ENCODE data around the gene PRDX4. TPM values are rescaled to one million over a fixed set of nuclear protein-coding genes. Genes with fewer than 3 reads are reported as not detected.
A peak's percentile ranks its signal among the peaks of the same experiment; 100 is the strongest.
"Not testable (repeated sequence)": the region's sequence is repeated elsewhere in the genome, so short reads cannot be mapped to it uniquely, and the experiment has no call there.

PRDX4 gene
- polyA plus RNA-seq, 2 donors, result 18.7 to 70.4 TPM

DNA sequence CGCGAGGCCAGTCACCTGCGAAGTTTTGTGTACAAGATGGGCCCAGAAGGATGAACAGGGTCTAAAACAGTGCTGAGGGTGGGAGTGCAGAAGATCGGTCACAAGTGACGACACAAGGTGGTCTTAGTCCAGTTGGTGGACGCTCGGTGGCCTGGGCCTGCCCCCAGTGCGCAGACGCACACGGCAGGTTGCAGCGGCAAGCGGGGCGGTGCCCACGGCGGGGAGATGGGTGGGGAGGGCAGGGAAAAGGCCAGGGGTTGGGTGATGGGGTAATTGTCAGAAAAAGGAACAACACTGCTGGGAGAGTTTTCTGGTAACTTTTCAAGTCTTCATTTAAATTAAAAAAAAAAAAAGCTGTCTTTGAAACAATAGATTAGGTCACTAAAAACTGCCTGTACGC lies 1.0 kb upstream of the PRDX4 start:
- H3K36me3 ChIP-seq (ENCODE audit: control insufficient read depth in 2 of 2, insufficient read depth in 2 of 2, low read length in 1 of 2), result no peaks in the 10 kb centered on the region
- no peak overlapping the region for H3K27ac ChIP-seq (ENCODE audit: low read depth in 2 of 2, low read length in 1 of 2)
- H3K9me3 ChIP-seq (ENCODE audit: control insufficient read depth in 2 of 2, insufficient read depth in 1 of 2, low read depth in 1 of 2, low read length in 1 of 2), result peaks cover 0 to 3% of the 10 kb centered on the region in 2 donors
- H3K4me1 ChIP-seq (ENCODE audit: control insufficient read depth in 2 of 2, insufficient read depth in 2 of 2, low read length in 1 of 2), result no peaks in the 10 kb centered on the region
- whole genome bisulfite sequencing, 2 donors, result 91 to 94% methylated on average over 16 of the region's 16 CpGs
- H3K27me3 ChIP-seq (ENCODE audit: control insufficient read depth in 1 of 2, insufficient read depth in 2 of 2, low read length in 2 of 2), result peaks cover 0 to 2% of the 10 kb centered on the region in 2 donors
- no peak overlapping the region for H3K4me3 ChIP-seq (ENCODE audit: low read depth in 1 of 2, low read length in 2 of 2)

- H3K9me3 ChIP-seq (ENCODE audit: control insufficient read depth in 2 of 2, insufficient read depth in 1 of 2, low read depth in 1 of 2, low read length in 1 of 2), result peaks cover 0 to 3% of the 10 kb centered on the region in 2 donors
- no peaks in the 10 kb centered on the region for H3K4me1 ChIP-seq (ENCODE audit: control insufficient read depth in 2 of 2, insufficient read depth in 2 of 2, low read length in 1 of 2)
- no peaks in the 10 kb centered on the region for H3K36me3 ChIP-seq (ENCODE audit: control insufficient read depth in 2 of 2, insufficient read depth in 2 of 2, low read length in 1 of 2)
- H3K4me3 ChIP-seq (ENCODE audit: low read depth in 1 of 2, low read length in 2 of 2), result peak overlapping the region in 1 of 2 donors; percentile 51
- H3K27ac ChIP-seq (ENCODE audit: low read depth in 2 of 2, low read length in 1 of 2), result no peak overlapping the region
- 2 to 27% methylated on average over 3 of the region's 3 CpGs for WGBS, 2 donors
- no peaks in the 10 kb centered on the region for H3K27me3 ChIP-seq (ENCODE audit: control insufficient read depth in 1 of 2, insufficient read depth in 2 of 2, low read length in 2 of 2)
Measured at GRCh38 chrX:23668335-23668734, 1.0 kb downstream of the PRDX4 start.

DNA sequence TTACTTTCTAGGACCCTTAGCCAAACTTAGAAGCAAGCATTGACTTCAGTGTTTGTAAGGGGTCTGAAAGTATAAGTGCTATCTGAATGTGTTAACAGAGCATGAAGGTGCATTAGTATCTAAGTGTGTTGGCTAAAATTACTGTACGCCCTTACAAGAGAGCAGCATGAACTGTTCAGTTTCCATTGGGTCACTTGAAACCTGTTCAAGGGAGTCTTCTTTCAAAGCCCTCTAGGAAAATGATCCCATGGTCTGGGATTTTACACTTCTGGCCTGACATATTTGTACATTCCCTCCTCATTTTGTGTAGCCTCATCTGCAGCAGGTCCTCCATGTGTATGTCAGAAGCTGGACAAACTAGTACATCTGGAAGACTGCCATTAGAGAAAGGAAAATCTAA lies 3.2 kb downstream of the PRDX4 start:
- Histone ChIP-seq H3K27me3 (ENCODE audit: control insufficient read depth in 1 of 2, insufficient read depth in 2 of 2, low read length in 2 of 2) (no peaks in the 10 kb centered on the region), H3K9me3 (ENCODE audit: control insufficient read depth in 2 of 2, insufficient read depth in 1 of 2, low read depth in 1 of 2, low read length in 1 of 2) (peaks cover 0 to 3% of the 10 kb centered on the region in 2 donors), H3K4me3 (ENCODE audit: low read depth in 1 of 2, low read length in 2 of 2) (no peak overlapping the region), H3K36me3 (ENCODE audit: control insufficient read depth in 2 of 2, insufficient read depth in 2 of 2, low read length in 1 of 2) (no peaks in the 10 kb centered on the region), H3K27ac (ENCODE audit: low read depth in 2 of 2, low read length in 1 of 2) (no peak overlapping the region), H3K4me1 (ENCODE audit: control insufficient read depth in 2 of 2, insufficient read depth in 2 of 2, low read length in 1 of 2) (no peaks in the 10 kb centered on the region)
- WGBS, 2 donors, result 96 to 97% methylated on average over 1 of the region's 1 CpG

DNA sequence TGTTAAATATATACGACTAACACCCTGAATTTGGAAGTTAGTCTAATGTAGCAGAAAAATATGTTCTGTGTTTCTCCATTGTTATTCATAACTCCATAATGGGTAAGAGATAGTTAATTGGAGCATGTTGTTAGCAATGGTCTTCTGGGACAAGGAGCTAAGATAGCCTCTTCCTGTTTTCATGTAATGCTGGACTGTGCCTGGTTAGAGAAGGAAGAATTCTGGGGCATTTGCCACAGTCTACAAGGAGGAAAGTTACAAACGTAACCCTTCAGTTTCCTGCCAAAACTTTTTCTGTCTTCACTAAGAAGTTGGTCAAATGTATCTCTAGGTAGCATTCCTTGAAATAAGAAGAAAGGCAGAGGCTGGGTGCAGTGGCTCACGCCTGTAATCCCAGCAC lies 5.8 kb downstream of the PRDX4 start:
- no peaks in the 10 kb centered on the region for H3K9me3 ChIP-seq (ENCODE audit: control insufficient read depth in 2 of 2, insufficient read depth in 1 of 2, low read depth in 1 of 2, low read length in 1 of 2)
- H3K27ac ChIP-seq (ENCODE audit: low read depth in 2 of 2, low read length in 1 of 2), result no peak overlapping the region
- no peak overlapping the region for H3K4me3 ChIP-seq (ENCODE audit: low read depth in 1 of 2, low read length in 2 of 2)
- no peaks in the 10 kb centered on the region for H3K36me3 ChIP-seq (ENCODE audit: control insufficient read depth in 2 of 2, insufficient read depth in 2 of 2, low read length in 1 of 2)
- no peaks in the 10 kb centered on the region for H3K27me3 ChIP-seq (ENCODE audit: control insufficient read depth in 1 of 2, insufficient read depth in 2 of 2, low read length in 2 of 2)
- no peaks in the 10 kb centered on the region for H3K4me1 ChIP-seq (ENCODE audit: control insufficient read depth in 2 of 2, insufficient read depth in 2 of 2, low read length in 1 of 2)
- 74 to 87% methylated on average over 3 of the region's 3 CpGs for WGBS, 2 donors

DNA sequence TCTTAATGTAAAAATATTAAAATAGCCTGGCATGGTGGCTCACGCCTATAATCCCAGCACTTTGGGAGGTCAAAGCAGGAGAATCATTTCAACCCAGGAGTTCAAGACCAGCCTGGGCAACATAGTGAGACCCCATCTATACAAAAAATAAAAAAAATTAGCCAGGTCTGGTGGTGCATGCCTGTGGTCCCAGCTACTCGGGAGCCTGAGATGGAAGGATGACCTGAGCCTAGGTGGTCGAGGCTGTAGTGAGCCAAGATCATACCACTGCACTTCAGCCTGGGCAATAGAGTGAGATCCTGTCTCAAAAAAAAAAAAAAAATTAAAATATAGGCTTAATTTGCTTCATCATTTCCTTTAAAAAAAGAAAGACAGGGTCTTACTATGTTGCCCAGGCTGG lies 9.2 kb downstream of the PRDX4 start:
- 82 to 97% methylated on average over 3 of the region's 3 CpGs for WGBS, 2 donors
- H3K36me3 ChIP-seq (ENCODE audit: control insufficient read depth in 2 of 2, insufficient read depth in 2 of 2, low read length in 1 of 2); H3K27ac ChIP-seq (ENCODE audit: low read depth in 2 of 2, low read length in 1 of 2): not testable (repeated sequence)

DNA sequence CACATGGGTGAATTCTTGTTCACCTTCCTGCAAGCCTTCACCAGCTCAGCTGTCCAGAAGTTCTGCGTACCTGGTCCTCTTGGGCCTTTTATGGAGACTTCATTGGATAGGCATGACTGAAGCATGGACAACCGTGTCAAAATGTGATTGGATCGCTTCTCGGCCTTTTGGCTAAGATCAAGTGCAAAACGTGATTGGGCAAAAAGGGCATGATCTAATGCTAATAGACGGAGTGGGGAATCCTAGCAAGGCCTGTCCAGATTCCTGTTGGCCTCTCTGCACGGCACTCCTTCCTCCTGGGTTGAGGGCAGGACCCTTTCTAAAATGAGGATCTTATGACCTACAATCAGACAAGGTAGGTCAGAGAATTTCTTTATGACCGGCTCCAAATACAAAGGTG lies 24.9 kb downstream of the PRDX4 start:
- no peaks in the 10 kb centered on the region for H3K4me1 ChIP-seq (ENCODE audit: control insufficient read depth in 2 of 2, insufficient read depth in 2 of 2, low read length in 1 of 2)
- no peaks in the 10 kb centered on the region for H3K27me3 ChIP-seq (ENCODE audit: control insufficient read depth in 1 of 2, insufficient read depth in 2 of 2, low read length in 2 of 2)
- H3K4me3 ChIP-seq (ENCODE audit: low read depth in 1 of 2, low read length in 2 of 2), result no peak overlapping the region
- H3K9me3 ChIP-seq (ENCODE audit: control insufficient read depth in 2 of 2, insufficient read depth in 1 of 2, low read depth in 1 of 2, low read length in 1 of 2), result no peaks in the 10 kb centered on the region
- H3K27ac ChIP-seq (ENCODE audit: low read depth in 2 of 2, low read length in 1 of 2), result no peak overlapping the region
- 67 to 68% methylated on average over 8 of the region's 8 CpGs for WGBS, 2 donors
- H3K36me3 ChIP-seq (ENCODE audit: control insufficient read depth in 2 of 2, insufficient read depth in 2 of 2, low read length in 1 of 2), result no peaks in the 10 kb centered on the region

More for the DNA sequence above, 9.2 kb downstream of the PRDX4 start:
- H3K4me1 ChIP-seq (ENCODE audit: control insufficient read depth in 2 of 2, insufficient read depth in 2 of 2, low read length in 1 of 2); H3K27me3 ChIP-seq (ENCODE audit: control insufficient read depth in 1 of 2, insufficient read depth in 2 of 2, low read length in 2 of 2); H3K4me3 ChIP-seq (ENCODE audit: low read depth in 1 of 2, low read length in 2 of 2); H3K9me3 ChIP-seq (ENCODE audit: control insufficient read depth in 2 of 2, insufficient read depth in 1 of 2, low read depth in 1 of 2, low read length in 1 of 2): not testable (repeated sequence)

- Histone ChIP-seq H3K4me3 (ENCODE audit: low read depth in 1 of 2, low read length in 2 of 2) (no peak overlapping the region), H3K36me3 (ENCODE audit: control insufficient read depth in 2 of 2, insufficient read depth in 2 of 2, low read length in 1 of 2) (no peaks in the 10 kb centered on the region), H3K9me3 (ENCODE audit: control insufficient read depth in 2 of 2, insufficient read depth in 1 of 2, low read depth in 1 of 2, low read length in 1 of 2) (no peaks in the 10 kb centered on the region), H3K27me3 (ENCODE audit: control insufficient read depth in 1 of 2, insufficient read depth in 2 of 2, low read length in 2 of 2) (no peaks in the 10 kb centered on the region), H3K27ac (ENCODE audit: low read depth in 2 of 2, low read length in 1 of 2) (no peak overlapping the region), H3K4me1 (ENCODE audit: control insufficient read depth in 2 of 2, insufficient read depth in 2 of 2, low read length in 1 of 2) (no peaks in the 10 kb centered on the region)
- WGBS, 2 donors, result 0 to 2% methylated on average over 6 to 8 of the region's 8 CpGs
Measured at GRCh38 chrX:23694606-23695005, 27.3 kb downstream of the PRDX4 start.

DNA sequence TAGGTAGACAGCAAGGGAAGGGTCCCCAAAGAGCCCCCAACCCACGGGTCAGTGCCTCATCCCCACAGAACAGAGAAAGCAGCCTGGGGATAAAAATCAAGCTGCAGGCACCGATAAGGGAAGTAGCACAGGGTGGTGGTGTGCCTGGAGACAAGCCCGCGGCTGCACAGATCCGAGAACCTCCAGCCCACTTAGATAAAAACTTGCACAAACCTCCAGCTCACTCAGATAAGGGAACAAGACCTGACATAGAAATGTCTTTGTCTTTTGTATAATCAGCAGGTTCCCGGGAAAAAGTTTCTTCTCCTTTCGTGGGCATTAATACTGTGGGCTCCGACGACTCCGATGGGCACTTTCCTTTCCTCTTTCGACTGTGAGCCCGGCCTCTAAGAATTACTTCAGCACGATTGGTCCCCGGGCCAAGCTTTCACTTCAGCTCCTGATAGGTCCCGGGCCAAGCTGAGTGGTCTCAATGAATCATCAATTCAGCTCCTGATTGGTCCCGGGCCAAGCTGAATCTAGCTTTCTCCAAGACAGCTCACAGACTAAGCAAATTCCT lies 32.4 kb downstream of the PRDX4 start:
- Histone ChIP-seq H3K4me3 (ENCODE audit: low read depth in 1 of 2, low read length in 2 of 2) (no peak overlapping the region), H3K36me3 (ENCODE audit: control insufficient read depth in 2 of 2, insufficient read depth in 2 of 2, low read length in 1 of 2) (no peaks in the 10 kb centered on the region), H3K27ac (ENCODE audit: low read depth in 2 of 2, low read length in 1 of 2) (no peak overlapping the region), H3K27me3 (ENCODE audit: control insufficient read depth in 1 of 2, insufficient read depth in 2 of 2, low read length in 2 of 2) (no peaks in the 10 kb centered on the region), H3K4me1 (ENCODE audit: control insufficient read depth in 2 of 2, insufficient read depth in 2 of 2, low read length in 1 of 2) (no peaks in the 10 kb centered on the region), H3K9me3 (ENCODE audit: control insufficient read depth in 2 of 2, insufficient read depth in 1 of 2, low read depth in 1 of 2, low read length in 1 of 2) (no peaks in the 10 kb centered on the region)
- 63 to 67% methylated on average over 16 of the region's 16 CpGs for WGBS, 2 donors

GRCh38 chrX:23704673-23705206 lies 37.4 kb downstream of the PRDX4 start:
- Histone ChIP-seq H3K4me3 (ENCODE audit: low read depth in 1 of 2, low read length in 2 of 2) (no peak overlapping the region), H3K36me3 (ENCODE audit: control insufficient read depth in 2 of 2, insufficient read depth in 2 of 2, low read length in 1 of 2) (no peaks in the 10 kb centered on the region), H3K27me3 (ENCODE audit: control insufficient read depth in 1 of 2, insufficient read depth in 2 of 2, low read length in 2 of 2) (no peaks in the 10 kb centered on the region), H3K9me3 (ENCODE audit: control insufficient read depth in 2 of 2, insufficient read depth in 1 of 2, low read depth in 1 of 2, low read length in 1 of 2) (no peaks in the 10 kb centered on the region), H3K27ac (ENCODE audit: low read depth in 2 of 2, low read length in 1 of 2) (no peak overlapping the region), H3K4me1 (ENCODE audit: control insufficient read depth in 2 of 2, insufficient read depth in 2 of 2, low read length in 1 of 2) (no peaks in the 10 kb centered on the region)
- 90 to 93% methylated on average over 5 of the region's 5 CpGs for WGBS, 2 donors

DNA sequence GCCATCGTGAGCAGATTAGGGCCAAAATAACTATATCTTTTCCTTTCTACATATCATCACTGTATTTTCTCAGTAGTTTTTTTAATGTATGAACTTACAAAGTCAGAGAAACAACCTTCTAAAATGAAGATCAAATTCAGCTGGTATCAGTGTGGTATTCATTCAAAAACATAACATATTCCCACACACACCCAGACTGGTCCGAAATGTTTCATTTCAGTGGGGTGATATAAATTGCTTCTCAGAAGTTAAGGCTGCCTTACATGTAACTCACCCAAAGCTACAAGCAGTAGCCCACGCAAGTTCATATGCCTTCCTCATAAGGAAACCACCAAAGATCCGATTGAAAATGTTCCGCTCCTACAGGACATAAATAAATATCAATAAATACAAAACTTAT lies 37.9 kb downstream of the PRDX4 start:
- no peaks in the 10 kb centered on the region for H3K9me3 ChIP-seq (ENCODE audit: control insufficient read depth in 2 of 2, insufficient read depth in 1 of 2, low read depth in 1 of 2, low read length in 1 of 2)
- H3K4me3 ChIP-seq (ENCODE audit: low read depth in 1 of 2, low read length in 2 of 2), result no peak overlapping the region
- H3K27ac ChIP-seq (ENCODE audit: low read depth in 2 of 2, low read length in 1 of 2), result no peak overlapping the region
- H3K4me1 ChIP-seq (ENCODE audit: control insufficient read depth in 2 of 2, insufficient read depth in 2 of 2, low read length in 1 of 2), result no peaks in the 10 kb centered on the region
- no peaks in the 10 kb centered on the region for H3K36me3 ChIP-seq (ENCODE audit: control insufficient read depth in 2 of 2, insufficient read depth in 2 of 2, low read length in 1 of 2)
- 86 to 93% methylated on average over 5 of the region's 5 CpGs for WGBS, 2 donors
- no peaks in the 10 kb centered on the region for H3K27me3 ChIP-seq (ENCODE audit: control insufficient read depth in 1 of 2, insufficient read depth in 2 of 2, low read length in 2 of 2)

Measured in esophagus (tissue), 2 donors.